H7 (cell line): ENCODE results near the gene NAALADL2. TPM values are rescaled to one million over a fixed set of nuclear protein-coding genes. Genes with fewer than 3 reads are reported as not detected.

Experiments used
- DNase-seq: peaks from one replicate; pipeline ENCODE4 v3.0.0; 2012
- H3K27me3 ChIP-seq: 2 replicates; pipeline ENCODE4 v1.6.0; 2011; ENCODE audit warnings: mild to moderate bottlenecking, low read length; ENCODE audit not compliant: control insufficient read depth, insufficient read depth
- H3K36me3 ChIP-seq: replicated peaks from 2 replicates; pipeline ENCODE4 v1.5.1; 2011; ENCODE audit warnings: low read length; ENCODE audit not compliant: control insufficient read depth, insufficient read depth
- H3K4me3 ChIP-seq: 2 replicates; pipeline ENCODE4 v1.5.1; 2011; ENCODE audit warnings: low read depth, mild to moderate bottlenecking, control low read depth, low read length, moderate library complexity; ENCODE audit not compliant: insufficient read depth
- total RNA-seq: library from RNA; depleted of rRNA; stranded (reverse); fragments of >200 nt; shearing (Covaris generic); gene quantifications from 2 replicates; pipeline ENCODE4 v1.2.3, GENCODE V29; 2014

The NAALADL2 gene
- total RNA-seq, 1 experiment from 2014 or later: 0.14 TPM

DNA sequence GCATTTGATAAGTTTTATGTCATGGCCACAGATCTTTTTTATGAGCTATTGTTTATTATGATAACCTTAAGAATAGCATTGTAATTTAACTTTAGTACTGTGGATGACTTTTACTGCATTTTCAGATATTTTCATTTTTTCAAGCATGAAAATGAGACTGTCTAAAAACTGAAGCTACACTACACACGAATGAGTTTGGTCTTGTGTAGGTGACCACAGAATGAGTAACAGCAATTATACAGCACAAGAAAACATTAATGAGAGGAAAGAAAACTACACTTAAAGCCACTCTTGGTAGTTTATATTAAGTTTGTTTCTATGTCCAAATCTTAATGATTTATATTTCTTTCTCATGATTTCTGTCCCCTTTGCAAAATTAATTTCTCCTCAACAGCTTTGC lies 809.2 kb downstream of the NAALADL2 start:
- H3K36me3 ChIP-seq: no peaks in the 10 kb centered on the region
- no peak overlapping the region for H3K4me3 ChIP-seq
- no peak for DNase-seq

DNA sequence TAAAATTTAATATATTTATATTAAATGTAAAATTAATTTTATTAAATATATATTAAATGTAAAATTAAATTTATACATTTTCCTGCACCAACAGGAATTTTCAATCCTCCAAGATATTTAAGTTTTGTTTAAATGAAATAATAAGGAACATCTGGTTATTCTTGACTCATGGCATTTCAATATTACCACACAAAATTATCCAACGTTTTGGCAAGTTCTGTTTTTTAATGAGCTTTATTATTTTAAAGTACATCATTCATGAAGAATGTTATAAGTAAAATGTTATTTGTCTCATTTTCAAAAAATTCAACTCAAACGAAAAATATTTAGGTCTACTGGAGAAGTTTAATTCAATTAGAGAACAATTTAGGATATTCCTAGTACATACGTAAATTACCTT lies 811.4 kb downstream of the NAALADL2 start:
- no peaks in the 10 kb centered on the region for H3K36me3 ChIP-seq
- DNase-seq: no peak
- no peaks in the 10 kb centered on the region for H3K27me3 ChIP-seq
- H3K4me3 ChIP-seq: no peak overlapping the region

More for the DNA sequence above, 809.2 kb downstream of the NAALADL2 start:
- no peaks in the 10 kb centered on the region for H3K27me3 ChIP-seq

DNA sequence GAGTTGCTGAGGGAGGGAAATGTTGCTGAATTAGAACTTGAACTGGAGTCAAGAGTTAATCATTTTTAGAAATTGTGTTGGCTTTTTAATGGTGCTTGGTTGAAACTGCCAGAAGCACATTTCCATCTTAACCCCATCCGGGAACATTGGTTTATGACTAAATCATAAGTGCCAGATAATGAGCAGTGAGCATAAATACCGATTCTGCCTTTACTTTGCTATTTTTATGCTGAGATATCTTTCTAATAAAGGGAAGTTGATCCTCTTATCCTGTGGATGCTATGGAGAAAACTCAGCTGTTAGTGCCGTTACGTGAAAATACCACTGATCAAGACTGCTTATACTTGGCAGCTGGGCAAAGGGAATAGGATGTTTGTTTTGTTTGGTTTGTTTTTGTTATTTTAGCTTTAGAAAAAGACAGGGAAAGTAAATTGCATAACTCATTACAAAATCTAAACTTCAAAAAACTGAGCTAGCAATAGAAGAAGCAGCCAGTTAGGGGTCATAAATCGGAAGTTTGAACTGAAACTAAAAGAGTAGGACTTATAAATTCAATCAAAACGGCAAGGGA lies 813.1 kb downstream of the NAALADL2 start:
- H3K27me3 ChIP-seq: no peaks in the 10 kb centered on the region
- H3K4me3 ChIP-seq: no peak overlapping the region
- no peaks in the 10 kb centered on the region for H3K36me3 ChIP-seq
- no peak for DNase-seq

DNA sequence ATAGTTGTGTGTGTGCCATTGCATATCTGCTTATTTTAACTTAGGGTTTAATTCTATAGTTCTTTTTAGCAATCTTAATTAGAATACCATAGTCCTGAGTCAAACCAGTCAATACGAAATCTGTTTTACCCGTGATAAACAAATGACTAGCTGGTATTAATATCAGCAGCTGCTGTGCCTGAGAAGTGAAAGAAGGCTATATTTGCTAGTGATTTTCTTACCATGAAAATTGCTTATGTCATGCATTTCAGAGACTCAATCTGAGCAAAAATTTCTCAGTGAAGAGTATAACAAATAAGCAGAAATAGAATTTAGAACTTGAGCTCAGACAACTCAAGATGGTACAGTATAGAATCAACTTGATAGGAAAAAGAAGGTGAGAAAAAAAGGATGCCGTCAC lies 820.4 kb downstream of the NAALADL2 start:
- Histone ChIP-seq H3K27me3 (no peaks in the 10 kb centered on the region), H3K36me3 (no peaks in the 10 kb centered on the region), H3K4me3 (no peak overlapping the region)
- no peak for DNase-seq

DNA sequence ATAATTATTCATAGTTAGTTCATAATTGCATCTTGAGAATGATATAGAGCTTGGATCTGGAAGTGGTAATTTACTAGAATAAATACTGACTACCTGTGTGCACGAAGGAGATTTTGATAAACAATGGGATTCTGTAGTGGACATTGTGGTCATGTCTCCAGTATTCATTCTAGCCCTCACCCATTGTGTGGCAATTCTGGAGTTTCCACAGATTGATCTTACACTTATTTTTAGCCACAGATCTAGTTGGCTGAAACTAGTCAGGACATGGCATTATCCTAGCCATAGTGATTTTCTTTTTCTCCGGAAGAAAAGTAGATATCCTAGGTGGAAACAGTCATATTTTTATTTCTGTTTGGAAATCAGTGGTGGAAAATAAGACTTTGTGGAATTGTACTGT lies 833.1 kb downstream of the NAALADL2 start:
- H3K36me3 ChIP-seq: no peaks in the 10 kb centered on the region

DNA sequence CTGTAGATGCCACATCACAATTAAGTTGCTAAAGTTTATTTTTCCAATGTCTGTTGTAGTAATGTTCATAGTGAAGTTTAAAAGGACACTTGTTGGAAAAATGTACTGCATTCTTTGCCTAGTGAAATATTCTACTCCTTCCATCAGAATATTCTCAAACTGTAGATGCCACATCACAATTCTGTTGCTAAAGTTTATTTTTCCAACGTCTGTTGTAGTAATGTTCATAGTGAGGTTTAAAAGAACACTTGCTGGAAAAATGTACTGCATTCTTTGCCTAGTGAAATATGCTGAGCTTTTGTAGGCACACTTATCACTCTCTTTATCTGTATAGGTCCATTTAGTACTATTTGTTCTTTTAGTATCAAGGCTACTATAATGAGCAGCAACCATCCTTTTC lies 836.1 kb downstream of the NAALADL2 start:
- H3K27me3 ChIP-seq: no peaks in the 10 kb centered on the region
- DNase-seq: no peak

More for the DNA sequence above, 833.1 kb downstream of the NAALADL2 start:
- no peak for DNase-seq
- Histone ChIP-seq H3K27me3 (no peaks in the 10 kb centered on the region), H3K4me3 (no peak overlapping the region)

DNA sequence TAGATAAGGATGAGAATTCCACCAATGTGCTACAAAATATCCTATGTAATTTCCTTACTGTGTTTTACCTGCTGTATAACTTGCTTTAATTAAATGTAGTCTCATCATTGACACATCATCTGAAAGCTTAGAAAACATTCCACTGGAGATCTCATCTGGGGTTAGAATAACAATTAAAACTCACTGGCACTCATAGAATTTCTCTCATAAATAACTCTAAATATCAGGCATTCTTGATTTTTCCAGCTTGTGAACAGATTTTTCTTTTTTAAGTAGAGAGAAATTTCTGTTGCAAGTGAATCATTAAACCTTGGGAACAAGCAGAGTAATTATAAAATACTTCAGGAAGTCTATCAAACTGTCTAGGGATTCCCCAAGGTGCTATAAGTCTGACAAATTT lies 843.8 kb downstream of the NAALADL2 start:
- Histone ChIP-seq H3K4me3 (no peak overlapping the region), H3K27me3 (no peaks in the 10 kb centered on the region)

More for the DNA sequence above, 836.1 kb downstream of the NAALADL2 start:
- Histone ChIP-seq H3K36me3 (no peaks in the 10 kb centered on the region), H3K4me3 (no peak overlapping the region)

DNA sequence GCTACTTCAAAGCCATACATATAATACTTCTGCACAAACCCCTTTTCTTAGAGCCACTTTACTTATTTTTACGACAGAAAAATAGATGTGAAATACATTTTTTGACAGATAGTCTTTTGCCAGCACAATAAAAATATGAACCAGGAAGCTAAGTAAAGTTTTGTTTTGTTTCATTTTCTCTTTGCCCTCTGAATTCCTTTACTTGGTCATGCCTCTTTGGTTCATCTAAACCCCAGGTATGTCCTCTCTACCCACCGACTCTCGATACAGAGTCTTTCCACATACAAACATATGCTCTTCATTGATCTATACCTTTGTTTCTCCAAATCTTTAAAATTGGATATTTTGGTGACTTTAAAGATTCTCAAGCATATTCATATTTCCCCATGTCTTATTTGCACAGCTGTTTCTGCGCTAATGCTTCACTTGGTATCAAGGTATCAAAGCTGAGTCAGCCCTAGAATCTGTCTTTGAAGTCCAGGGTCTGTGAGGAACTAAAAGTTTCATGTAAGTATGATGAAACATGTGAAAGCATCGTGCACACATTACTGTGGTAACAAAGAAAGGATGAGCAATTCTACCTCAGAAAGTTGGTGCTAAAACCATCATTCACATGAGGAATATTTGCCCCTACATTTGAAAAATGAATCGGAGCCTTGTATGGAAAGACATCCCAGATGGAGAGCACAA lies 845.4 kb downstream of the NAALADL2 start:
- no peaks in the 10 kb centered on the region for H3K27me3 ChIP-seq
- no peaks in the 10 kb centered on the region for H3K36me3 ChIP-seq
- no peak for DNase-seq
- H3K4me3 ChIP-seq: no peak overlapping the region

More for the DNA sequence above, 843.8 kb downstream of the NAALADL2 start:
- no peaks in the 10 kb centered on the region for H3K36me3 ChIP-seq
- no peak for DNase-seq

DNA sequence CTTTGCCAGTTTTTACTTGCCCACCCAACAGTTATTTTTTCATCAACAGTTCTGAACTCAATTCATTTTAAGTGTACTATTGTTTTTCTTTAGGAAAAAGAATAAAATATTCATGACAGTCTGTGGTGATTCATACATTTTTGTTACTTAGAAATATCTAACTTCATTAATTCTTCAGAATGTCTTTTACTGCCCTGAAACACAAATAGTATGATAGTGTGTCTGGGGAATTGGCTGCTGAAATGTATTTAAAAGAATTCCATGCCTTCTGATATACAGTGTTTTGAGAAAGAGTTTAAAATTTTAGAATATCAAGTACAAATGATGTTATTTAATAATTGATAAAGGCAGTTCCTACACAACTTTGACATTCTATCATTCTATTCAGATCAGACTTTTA lies 854.1 kb downstream of the NAALADL2 start:
- no peak overlapping the region for H3K4me3 ChIP-seq
- H3K36me3 ChIP-seq: no peaks in the 10 kb centered on the region
- H3K27me3 ChIP-seq: no peaks in the 10 kb centered on the region
- DNase-seq: no peak

DNA sequence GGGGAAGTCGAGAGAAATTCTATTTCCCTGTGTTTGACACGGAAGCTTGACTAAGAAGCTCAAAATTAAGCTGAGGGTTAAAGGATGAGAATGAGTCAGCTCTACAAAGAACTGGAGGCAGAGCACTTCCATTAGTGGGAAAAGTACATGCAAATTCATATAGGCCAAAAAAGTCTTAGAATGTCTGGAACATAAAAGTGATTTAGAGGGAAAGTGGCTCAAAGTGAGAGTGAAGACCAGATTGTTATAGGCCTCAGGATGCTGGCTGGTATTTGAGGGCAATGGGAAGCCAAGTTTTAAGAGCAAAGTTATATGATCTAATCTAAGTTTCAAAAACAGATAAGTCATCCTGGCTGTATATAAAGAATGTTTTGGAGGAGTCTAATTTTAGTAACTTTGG lies 857.3 kb downstream of the NAALADL2 start:
- Histone ChIP-seq H3K27me3 (no peaks in the 10 kb centered on the region), H3K4me3 (no peak overlapping the region), H3K36me3 (no peaks in the 10 kb centered on the region)
- no peak for DNase-seq

DNA sequence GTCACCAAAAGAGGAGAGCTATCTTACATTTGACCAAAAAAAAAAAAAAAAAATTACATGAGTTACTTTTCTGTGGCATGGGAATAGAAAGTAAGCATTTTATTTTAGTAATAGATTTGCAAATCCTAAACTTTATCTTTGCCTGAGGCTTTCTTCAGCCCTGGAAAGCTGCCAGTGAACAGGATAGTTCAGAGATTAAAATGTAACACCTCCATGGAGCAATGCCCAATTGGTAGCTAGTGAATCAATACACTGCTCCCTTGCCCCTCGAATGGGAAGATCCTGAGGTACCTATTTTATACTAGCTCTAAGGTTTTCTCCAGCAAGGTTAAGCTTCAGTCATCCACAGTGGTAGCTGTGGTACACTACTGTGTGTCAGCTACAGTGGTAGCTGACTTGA lies 867.1 kb downstream of the NAALADL2 start:
- Histone ChIP-seq H3K36me3 (no peaks in the 10 kb centered on the region), H3K4me3 (no peak overlapping the region), H3K27me3 (no peaks in the 10 kb centered on the region)
- no peak for DNase-seq

DNA sequence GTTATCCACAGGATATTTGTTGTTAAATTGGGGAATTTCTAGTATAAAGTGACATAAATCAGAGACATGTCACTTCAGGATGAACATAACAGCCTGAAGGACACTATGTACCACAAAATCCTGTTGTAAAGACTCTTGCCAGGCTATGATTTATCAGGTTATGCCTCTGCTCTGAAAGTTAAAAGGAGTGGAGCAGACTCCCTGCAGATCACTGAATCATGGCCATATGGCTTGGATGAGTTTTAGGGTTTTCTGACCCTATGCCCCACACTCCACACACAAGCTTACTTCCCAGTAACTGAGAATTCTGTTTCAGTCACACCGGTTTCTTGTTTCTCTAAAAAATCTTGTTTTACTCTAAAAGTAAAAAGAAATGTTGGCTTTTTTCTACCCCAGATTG lies 869.4 kb downstream of the NAALADL2 start:
- no peak for DNase-seq
- no peaks in the 10 kb centered on the region for H3K36me3 ChIP-seq
- H3K27me3 ChIP-seq: no peaks in the 10 kb centered on the region

DNA sequence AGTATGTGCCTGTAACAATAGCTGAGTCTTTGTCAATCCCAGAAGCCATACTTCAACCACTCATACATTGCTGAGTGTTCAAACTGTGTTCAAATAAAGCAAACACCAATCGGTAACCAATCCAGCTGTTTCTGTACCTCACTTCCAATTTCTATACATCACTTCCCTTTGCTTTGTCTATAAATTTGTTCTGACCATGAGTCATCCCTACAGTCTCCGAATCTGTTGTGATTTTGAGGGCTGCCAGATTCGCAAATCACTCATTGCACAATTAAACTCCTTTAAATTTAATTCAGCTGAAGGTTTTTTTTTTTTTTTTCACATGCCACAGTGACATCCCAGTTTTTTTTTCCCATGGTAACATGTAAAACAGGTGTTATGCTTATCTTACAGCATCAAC lies 870.3 kb downstream of the NAALADL2 start:
- Histone ChIP-seq H3K36me3 (no peaks in the 10 kb centered on the region), H3K4me3 (no peak overlapping the region), H3K27me3 (no peaks in the 10 kb centered on the region)
- no peak for DNase-seq

More for the DNA sequence above, 869.4 kb downstream of the NAALADL2 start:
- H3K4me3 ChIP-seq: no peak overlapping the region

DNA sequence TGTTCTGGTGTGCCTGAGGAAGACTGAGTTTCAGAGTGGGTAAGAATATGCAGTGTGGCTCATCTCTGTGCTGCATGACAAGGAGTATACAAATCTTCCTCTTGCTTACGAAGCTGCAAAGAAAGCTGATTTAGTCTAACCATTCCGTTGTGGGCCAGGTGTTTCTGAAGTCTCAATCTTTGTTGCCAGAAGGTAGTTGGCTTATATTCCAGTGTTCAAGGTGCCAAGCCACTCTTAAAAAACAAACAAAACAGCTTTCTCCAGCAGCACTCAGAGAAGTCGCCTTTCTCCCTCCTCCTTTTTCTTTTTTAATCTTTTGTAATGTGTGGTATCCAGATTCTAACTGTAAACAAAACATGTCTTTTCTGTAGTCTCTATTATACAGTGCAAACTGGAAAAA lies 872.4 kb downstream of the NAALADL2 start:
- no peaks in the 10 kb centered on the region for H3K27me3 ChIP-seq
- no peak overlapping the region for H3K4me3 ChIP-seq
- no peaks in the 10 kb centered on the region for H3K36me3 ChIP-seq
- DNase-seq: no peak

DNA sequence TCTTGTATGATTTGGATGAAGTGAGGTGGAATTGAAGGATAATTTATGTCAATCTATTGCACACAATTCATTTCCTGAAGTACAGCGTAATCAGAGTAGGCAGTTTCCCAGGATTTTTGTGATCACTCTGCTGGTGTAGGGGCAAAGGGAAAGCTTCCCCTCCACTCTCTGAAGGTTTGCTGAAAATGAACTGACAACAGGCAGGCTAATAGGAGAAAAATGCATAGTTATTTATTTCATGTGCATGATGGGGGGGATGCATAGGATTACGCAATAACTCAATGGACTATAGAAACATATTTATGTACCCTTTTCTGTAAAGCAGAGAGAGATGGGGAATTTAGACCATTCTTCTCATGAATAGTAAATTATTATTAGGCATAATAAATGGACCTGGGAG lies 872.9 kb downstream of the NAALADL2 start:
- no peaks in the 10 kb centered on the region for H3K27me3 ChIP-seq
- no peaks in the 10 kb centered on the region for H3K36me3 ChIP-seq
- no peak overlapping the region for H3K4me3 ChIP-seq

More for the DNA sequence above, 872.9 kb downstream of the NAALADL2 start:
- no peak for DNase-seq
